GM12892 (cell line): ENCODE data around the gene MYCL.
A peak's percentile ranks its signal among the peaks of the same experiment; 100 is the strongest.
"Not testable (repeated sequence)": the region's sequence is repeated elsewhere in the genome, so short reads cannot be mapped to it uniquely, and the experiment has no call there.

Experiments used
- DNase-seq: peaks from one replicate; pipeline ENCODE4 v3.0.0; 2011; ENCODE audit not compliant: insufficient read length
- FAIRE-seq: peaks from 2 replicates; lab custom pipeline; 2011; peaks lifted over from hg19 to GRCh38; lab: Jason Lieb, UNC
- POLR2A ChIP-seq: IDR thresholded peaks from 2 replicates; pipeline ENCODE4 v1.6.1; 2011; ENCODE audit warnings: low read depth, low read length, control low read depth
- POLR2AphosphoS5 ChIP-seq: IDR thresholded peaks from 2 replicates; pipeline ENCODE4 v1.6.1; 2011; ENCODE audit warnings: low read depth, low read length, control low read depth
- TAF1 ChIP-seq: IDR thresholded peaks from 2 replicates; pipeline ENCODE4 v1.6.1; 2011; ENCODE audit warnings: low read depth, mild to moderate bottlenecking, control low read depth, low read length, borderline replicate concordance

Gene MYCL

DNA sequence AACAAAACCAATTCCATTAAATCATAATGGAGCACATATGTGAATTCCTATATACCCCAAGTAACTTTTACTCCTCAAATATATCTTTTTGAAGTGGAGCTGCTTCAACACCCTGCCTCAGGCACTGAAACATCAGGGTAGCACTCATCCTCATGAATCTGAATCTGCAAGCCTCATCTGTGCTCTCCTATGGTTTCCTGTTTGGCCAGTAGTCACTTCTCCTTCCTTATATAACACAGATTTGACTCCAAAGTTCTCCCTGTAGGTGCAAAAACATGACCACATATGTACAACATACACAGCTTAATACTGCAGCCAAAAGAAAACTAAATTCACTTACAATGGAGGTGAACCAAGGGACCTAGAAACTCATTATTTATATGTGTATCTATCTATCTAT lies 25.6 kb downstream of the MYCL start:
- FAIRE-seq: no peak
- DNase-seq: no peak
- TF ChIP-seq POLR2AphosphoS5: no peak
- TF ChIP-seq TAF1: no peak
- TF ChIP-seq POLR2A: no peak

DNA sequence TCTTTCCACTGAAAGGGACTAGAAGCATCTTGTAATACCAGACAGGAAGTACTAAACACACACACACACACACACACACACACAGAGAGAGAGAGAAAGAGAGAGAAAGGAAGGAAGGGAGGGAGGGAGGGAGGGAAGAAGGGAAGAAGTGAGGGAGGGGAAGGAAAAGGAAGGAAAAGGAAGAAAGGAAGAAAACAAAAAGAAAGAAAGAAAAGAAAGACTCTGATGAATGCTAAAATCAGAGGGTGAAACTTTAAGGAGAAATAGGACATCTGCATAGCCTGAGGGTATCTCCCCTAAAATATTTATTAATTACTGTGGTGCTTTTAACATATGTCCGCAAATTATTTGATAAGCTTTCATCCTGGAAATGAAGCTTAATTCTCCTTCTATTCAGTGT lies 29.0 kb downstream of the MYCL start:
- no peak for FAIRE-seq

DNA sequence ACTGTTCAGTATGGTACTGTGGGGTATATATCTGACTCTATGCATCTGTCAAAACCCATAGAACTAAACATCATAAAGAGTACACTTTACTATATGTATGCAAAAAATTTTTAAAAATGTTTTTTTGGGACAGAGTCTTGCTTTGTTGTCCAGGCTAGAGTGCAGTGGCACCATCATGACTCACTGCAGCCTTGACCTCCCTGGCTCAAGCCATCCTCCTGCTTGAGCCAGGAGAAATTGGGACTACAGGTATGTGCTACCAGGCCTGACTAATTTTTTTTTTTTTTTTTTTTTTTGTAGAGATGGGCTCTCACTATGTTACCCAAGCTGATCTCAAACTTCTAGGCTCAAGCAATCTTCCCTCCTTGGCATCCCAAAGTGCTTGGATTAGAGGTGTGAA lies 29.9 kb downstream of the MYCL start:
- FAIRE-seq (peak; percentile 40), DNase-seq (no peak)
- TF ChIP-seq TAF1 (no peak), POLR2AphosphoS5 (no peak), POLR2A (no peak)

More for the DNA sequence above, 29.0 kb downstream of the MYCL start:
- no peak for TF ChIP-seq TAF1
- no peak for TF ChIP-seq POLR2A
- no peak for TF ChIP-seq POLR2AphosphoS5
- no peak for DNase-seq

DNA sequence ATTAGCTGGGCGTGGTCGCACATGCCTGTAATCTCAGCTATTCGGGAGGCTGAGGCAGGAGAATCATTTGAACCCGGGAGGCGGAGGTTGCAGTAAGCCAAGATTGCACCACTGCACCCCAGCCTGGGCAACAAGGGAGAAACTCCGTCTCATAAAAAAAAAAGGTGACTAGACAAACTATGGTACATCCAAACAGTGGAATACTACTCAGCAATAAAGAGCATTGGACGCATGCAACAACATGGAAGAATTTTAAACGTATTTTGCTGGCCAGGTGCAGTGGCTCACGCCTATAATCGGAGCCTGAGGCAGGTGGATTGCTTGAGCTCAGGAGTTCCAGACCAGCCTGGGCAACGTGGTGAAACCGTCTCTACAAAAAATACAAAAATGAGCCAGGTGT lies 30.7 kb downstream of the MYCL start:
- FAIRE-seq: peak; percentile 44
- DNase-seq: not testable (repeated sequence)

DNA sequence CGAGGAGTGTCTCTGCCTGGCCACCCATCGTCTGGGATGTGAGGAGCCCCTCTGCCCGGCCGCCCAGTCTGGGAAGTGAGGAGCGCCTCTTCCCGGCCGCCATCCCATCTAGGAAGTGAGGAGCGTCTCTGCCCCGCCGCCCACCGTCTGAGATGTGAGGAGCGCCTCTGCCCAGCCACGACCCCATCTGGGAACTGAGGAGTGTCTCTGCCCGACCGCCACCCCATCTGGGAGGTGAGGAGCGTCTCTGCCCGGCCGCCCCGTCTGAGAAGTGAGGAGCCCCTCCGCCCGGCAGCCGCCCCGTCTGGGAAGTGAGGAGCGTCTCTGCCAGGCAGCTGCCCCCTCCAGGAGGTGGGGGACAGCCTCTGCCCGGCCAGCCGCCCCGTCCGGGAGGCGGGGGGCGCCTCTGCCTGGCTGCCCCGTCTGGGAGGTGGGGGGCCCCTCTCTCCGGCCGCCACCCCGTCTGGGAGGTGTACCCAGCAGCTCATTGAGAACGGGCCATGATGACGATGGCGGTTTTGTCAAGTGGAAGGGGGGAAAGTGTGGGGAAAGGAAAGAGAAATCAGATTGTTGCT lies 32.1 kb downstream of the MYCL start:
- FAIRE-seq, DNase-seq: not testable (repeated sequence)

DNA sequence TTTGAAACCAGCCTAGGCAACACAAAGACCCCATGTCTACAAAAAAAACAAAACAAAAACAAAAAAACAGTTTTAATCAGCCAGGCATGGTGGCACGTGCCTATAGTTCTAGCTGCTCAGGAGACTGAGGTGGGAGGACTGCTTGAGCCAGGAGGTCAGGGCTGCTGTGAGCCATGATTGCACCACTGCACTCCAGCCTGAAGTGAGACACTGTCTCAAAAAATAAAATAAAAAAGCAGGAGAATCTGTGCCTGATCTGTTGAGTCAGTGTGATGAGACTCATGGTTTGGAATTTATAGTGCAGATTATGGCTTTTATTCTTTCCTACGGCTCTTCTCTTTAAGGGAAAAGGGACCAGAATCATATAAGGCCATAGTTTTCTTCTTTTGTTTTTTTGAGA lies 35.0 kb downstream of the MYCL start:
- TF ChIP-seq POLR2A (no peak), TAF1 (no peak)
- FAIRE-seq (no peak), DNase-seq (no peak)

DNA sequence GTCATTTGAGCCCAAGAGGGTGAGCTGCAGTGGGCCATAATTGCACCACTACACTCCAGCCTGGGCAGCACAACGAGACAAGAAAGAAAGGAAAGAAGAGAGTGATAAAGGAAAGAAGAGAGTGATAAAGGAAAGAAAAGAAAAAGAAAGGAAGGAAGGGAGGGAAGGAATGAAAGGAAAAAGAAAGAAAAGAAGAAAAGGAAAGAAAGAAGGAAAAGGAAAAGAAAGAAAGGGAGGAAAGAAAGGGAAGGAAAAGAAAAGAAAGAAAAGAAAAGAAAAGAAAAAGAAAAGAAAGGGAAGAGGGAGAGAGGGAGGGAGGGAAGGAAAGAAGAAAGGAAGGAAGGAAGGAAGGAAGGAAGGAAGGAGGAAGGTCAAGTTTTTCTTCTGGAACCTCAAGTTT lies 36.0 kb downstream of the MYCL start:
- no peak for TF ChIP-seq POLR2A
- TF ChIP-seq TAF1: no peak
- TF ChIP-seq POLR2AphosphoS5: no peak
- DNase-seq (no peak), FAIRE-seq (no peak)

DNA sequence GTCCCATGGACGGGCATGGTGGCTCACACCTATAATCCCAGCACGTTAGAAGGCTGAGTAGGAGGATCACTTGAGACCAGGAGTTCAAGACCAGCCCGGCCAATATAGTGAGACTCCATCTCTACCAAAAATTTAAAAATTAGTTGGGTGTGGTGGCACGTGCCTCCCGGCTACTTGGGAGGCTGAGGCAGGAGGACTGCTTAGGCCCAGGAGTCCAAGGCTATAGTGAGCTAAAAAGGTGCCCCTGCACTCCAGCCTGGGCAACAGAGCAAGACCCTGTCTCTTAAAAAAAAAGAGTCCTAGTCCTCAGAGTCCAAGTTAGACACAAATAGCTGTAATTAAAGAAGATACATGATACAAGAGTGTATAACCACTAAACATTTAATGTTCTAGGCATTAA lies 38.5 kb downstream of the MYCL start:
- no peak for DNase-seq
- no peak for FAIRE-seq
- TF ChIP-seq POLR2A (no peak), POLR2AphosphoS5 (no peak), TAF1 (no peak)

DNA sequence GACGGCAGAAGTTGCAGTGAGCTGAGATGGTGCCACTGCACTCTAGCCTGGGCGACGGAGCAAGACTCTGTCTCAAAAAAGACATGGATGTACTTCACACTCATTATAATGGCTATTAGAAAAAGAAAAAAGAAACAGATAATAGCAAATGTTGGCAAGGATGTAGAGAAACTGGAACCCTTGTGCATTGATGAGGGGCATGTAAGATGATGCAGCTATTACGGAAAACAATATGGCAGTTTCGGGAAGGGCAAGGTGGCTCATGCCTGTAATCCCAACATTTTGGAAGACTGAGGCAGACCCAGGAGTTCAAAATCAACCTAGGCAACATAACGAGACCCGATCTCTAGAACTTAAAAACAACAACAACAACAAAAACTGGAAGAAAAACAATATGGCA lies 40.7 kb downstream of the MYCL start:
- FAIRE-seq (no peak), DNase-seq (no peak)
- TF ChIP-seq TAF1 (no peak), POLR2A (no peak), POLR2AphosphoS5 (no peak)

DNA sequence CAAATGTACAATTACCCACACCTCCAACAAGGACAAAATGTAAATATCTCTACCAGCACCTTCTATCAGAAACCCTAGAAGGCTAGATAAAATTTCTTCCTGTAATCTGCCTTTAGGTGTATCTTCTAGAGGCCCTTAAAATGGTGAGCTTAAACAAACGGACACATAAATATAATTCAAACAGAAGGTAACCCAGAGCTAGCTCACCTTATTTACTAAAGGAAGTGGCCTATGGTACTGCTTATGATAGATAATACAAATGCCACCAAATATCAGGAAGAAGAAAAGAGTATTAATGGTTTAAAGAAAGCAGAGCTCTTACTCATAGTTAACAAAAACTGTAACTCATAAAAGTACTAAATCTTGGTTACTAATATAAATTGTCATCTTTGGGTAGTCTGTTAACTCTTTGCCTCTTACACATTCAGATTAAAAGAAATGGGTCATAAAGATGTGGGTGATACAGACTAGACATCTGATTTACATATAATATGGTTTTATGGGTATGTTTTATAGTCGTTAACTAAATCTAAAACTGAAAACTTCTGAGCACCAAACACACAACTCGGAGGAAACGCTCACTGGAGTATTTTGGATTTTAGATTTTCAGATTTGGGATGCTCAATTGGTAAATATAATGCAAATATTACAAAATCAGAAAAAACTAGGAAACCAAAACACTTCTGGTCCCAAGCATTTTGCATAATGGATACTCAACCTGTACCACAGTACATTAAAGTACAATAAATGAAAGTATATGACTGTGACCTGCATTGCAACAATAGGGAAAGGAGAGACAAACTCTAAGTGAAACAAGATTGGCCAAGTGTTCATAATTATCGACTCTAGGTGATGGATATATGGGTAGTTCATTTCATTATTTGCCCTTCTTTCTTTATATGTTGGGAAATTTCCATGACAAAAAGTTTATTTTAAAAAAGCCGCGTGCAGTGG lies 41.6 kb downstream of the MYCL start:
- DNase-seq (no peak), FAIRE-seq (no peak)
- no peak for TF ChIP-seq POLR2A
- TF ChIP-seq POLR2AphosphoS5: no peak
- no peak for TF ChIP-seq TAF1

DNA sequence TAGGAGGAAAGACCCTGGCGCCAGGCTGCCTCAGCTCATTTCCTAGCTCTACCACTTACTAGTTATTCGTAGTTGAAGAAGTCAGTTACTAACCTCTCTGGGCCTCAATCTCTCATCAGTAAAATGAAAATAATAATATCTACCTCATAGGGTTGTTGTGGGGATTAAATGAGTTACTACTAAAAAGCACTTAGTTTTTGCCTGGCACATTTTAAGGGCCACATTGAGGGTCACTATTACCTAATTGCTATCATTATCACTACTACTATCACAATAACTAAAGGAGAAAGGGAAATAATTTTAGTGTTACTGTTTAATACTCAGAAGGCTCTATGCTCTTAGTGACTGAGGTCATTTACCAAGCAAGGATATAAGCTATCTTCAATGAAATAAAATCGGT lies 43.4 kb downstream of the MYCL start:
- no peak for TF ChIP-seq POLR2A
- TF ChIP-seq POLR2AphosphoS5: no peak
- no peak for TF ChIP-seq TAF1
- no peak for DNase-seq
- FAIRE-seq: no peak

DNA sequence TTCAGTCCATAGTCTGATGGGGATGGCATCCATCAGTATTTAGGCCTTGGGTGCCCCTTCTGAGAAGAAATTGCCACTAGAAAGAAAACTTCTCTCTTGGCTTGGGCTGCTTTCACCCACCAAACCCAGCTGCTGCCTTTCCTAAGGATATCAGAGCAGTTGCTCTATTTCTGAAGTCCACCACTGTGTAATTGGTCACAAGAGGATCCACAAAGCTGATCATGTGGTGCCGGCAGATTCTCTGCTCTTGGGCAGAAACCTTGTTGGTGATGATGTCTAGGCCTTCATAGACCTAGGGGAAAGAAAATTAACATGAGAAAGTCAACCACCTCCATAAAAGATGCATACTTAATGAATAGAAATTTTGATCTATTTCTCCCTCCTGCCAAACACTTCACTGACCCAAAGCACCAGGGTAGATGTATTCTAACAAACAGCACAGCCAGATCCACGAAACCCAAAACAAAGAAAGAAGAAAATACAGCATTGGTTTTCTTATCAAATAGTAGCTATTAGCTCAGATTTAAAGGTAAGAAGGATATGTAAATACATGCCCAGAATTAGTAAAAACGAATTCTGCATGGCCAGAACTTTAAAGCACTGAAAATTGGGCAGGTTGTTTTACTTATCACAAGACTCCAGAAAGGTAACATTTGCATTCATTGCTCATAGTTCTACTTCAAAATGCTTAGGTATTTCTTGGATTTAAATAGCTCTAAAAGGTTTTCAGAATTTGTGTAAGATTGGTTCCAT lies 44.4 kb downstream of the MYCL start:
- DNase-seq: no peak
- no peak for TF ChIP-seq POLR2AphosphoS5
- TF ChIP-seq POLR2A: no peak
- TF ChIP-seq TAF1: no peak
- FAIRE-seq: no peak
